OCI-LY1 (cell line): ENCODE data around the gene TGFBR2.

Experiments
- H2AFZ ChIP-seq: fragments of 200-600 bp; sonication (generic), shearing (Covaris generic); 2 replicates; pipeline ENCODE4 v1.6.0; 2014; ENCODE audit warnings: antibody characterized with exemption, mild to moderate bottlenecking, low read length
- H3F3A ChIP-seq: fragments of 200-600 bp; sonication (generic), shearing (Covaris generic); 2 replicates; pipeline ENCODE4 v1.6.0; 2014; ENCODE audit warnings: mild to moderate bottlenecking, antibody characterized with exemption, low read length, moderate library complexity; ENCODE audit not compliant: insufficient read depth
- H3K27ac ChIP-seq: fragments of 200-600 bp; sonication (generic); 2 replicates; pipeline ENCODE4 v1.5.1; 2014; ENCODE audit warnings: low read length, mixed run types, mild to moderate bottlenecking, low read depth; ENCODE audit not compliant: poor library complexity, severe bottlenecking
- H3K27me3 ChIP-seq: fragments of 200-600 bp; sonication (generic); 2 replicates; pipeline ENCODE4 v1.6.0; 2014; ENCODE audit warnings: antibody characterized with exemption, mild to moderate bottlenecking, low read length, moderate library complexity; ENCODE audit not compliant: insufficient read depth
- H3K36me3 ChIP-seq: fragments of 200-600 bp; sonication (generic); 2 replicates; pipeline ENCODE4 v1.6.1; 2014; ENCODE audit warnings: mild to moderate bottlenecking, antibody characterized with exemption, low read length, moderate library complexity, mixed read lengths; ENCODE audit not compliant: insufficient read depth
- H3K4me1 ChIP-seq: fragments of 200-600 bp; sonication (generic); 2 replicates; pipeline ENCODE4 v1.5.1; 2014; ENCODE audit warnings: mild to moderate bottlenecking, low read length, moderate library complexity; ENCODE audit not compliant: insufficient read depth, severe bottlenecking
- H3K4me2 ChIP-seq: fragments of 200-600 bp; sonication (generic), shearing (Covaris generic); 2 replicates; pipeline ENCODE4 v1.6.1; 2014; ENCODE audit warnings: low read length
- H3K4me3 ChIP-seq: fragments of 200-600 bp; sonication (generic); 2 replicates; pipeline ENCODE4 v1.5.1; 2014; ENCODE audit warnings: low read length, low read depth, mild to moderate bottlenecking, mixed read lengths; ENCODE audit not compliant: poor library complexity, severe bottlenecking
- H3K79me2 ChIP-seq: fragments of 200-600 bp; shearing (Covaris generic); 2 replicates; pipeline ENCODE4 v1.6.1; 2016; ENCODE audit warnings: mixed run types, low read length, mixed read lengths; ENCODE audit not compliant: insufficient read depth
- H3K9ac ChIP-seq: fragments of 200-600 bp; sonication (generic), shearing (Covaris generic); 2 replicates; pipeline ENCODE4 v1.6.1; 2014; ENCODE audit warnings: mild to moderate bottlenecking, low read length, mixed read lengths
- H3K9me2 ChIP-seq: fragments of 200-600 bp; sonication (generic), shearing (Covaris generic); 2 replicates; pipeline ENCODE4 v1.6.1; 2014; ENCODE audit warnings: low read depth, mild to moderate bottlenecking, low read length, mixed read lengths
- H3K9me3 ChIP-seq: fragments of 200-600 bp; shearing (Covaris generic); 2 replicates; pipeline ENCODE4 v1.6.1; 2014; ENCODE audit warnings: low read length, mixed read lengths
- H4K20me1 ChIP-seq: fragments of 200-600 bp; sonication (generic), shearing (Covaris generic); 2 replicates; pipeline ENCODE4 v1.6.0; 2016; ENCODE audit warnings: mild to moderate bottlenecking, low read length; ENCODE audit not compliant: insufficient read depth
- EZH2 ChIP-seq: fragments of 200-600 bp; sonication (generic), shearing (Covaris generic); IDR thresholded peaks from 2 replicates; pipeline ENCODE4 v1.8.0; 2017; ENCODE audit warnings: borderline replicate concordance, mixed run types, mild to moderate bottlenecking, antibody characterized with exemption, low read length, moderate library complexity, mixed read lengths
- TF ChIP-seq, protein P1 (sequence below): fragments of 200-600 bp; sonication (generic), shearing (Covaris generic); IDR thresholded peaks from 2 replicates; pipeline ENCODE4 v1.5.1; 2017; ENCODE audit warnings: mild to moderate bottlenecking, antibody characterized with exemption, low read length, moderate library complexity, mixed read lengths

The TGFBR2 gene

GRCh38 chr3:30737743-30738499 lies 131.5 kb downstream of the TGFBR2 start:
- no peak overlapping the region for H3K27ac ChIP-seq
- peaks cover 15% of the 10 kb centered on the region for H3K4me1 ChIP-seq
- H3K27me3 ChIP-seq = no peaks in the 10 kb centered on the region
- no peaks in the 10 kb centered on the region for H3K36me3 ChIP-seq
- H2AFZ ChIP-seq = no peak overlapping the region
- TF ChIP-seq, protein P1, sequence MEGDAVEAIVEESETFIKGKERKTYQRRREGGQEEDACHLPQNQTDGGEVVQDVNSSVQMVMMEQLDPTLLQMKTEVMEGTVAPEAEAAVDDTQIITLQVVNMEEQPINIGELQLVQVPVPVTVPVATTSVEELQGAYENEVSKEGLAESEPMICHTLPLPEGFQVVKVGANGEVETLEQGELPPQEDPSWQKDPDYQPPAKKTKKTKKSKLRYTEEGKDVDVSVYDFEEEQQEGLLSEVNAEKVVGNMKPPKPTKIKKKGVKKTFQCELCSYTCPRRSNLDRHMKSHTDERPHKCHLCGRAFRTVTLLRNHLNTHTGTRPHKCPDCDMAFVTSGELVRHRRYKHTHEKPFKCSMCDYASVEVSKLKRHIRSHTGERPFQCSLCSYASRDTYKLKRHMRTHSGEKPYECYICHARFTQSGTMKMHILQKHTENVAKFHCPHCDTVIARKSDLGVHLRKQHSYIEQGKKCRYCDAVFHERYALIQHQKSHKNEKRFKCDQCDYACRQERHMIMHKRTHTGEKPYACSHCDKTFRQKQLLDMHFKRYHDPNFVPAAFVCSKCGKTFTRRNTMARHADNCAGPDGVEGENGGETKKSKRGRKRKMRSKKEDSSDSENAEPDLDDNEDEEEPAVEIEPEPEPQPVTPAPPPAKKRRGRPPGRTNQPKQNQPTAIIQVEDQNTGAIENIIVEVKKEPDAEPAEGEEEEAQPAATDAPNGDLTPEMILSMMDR = no peak
- TF ChIP-seq EZH2 = no peak
- no peak overlapping the region for H3K4me3 ChIP-seq
- no peaks in the 10 kb centered on the region for H4K20me1 ChIP-seq
- no peaks in the 10 kb centered on the region for H3K9me3 ChIP-seq
- no peaks in the 10 kb centered on the region for H3K9me2 ChIP-seq
- no peaks in the 10 kb centered on the region for H3F3A ChIP-seq
- no peak overlapping the region for H3K9ac ChIP-seq
- H3K79me2 ChIP-seq = no peaks in the 10 kb centered on the region
- no peak overlapping the region for H3K4me2 ChIP-seq

GRCh38 chr3:30738605-30739004 lies 132.2 kb downstream of the TGFBR2 start:
- Histone ChIP-seq H3K9me2 (no peaks in the 10 kb centered on the region), H3K36me3 (no peaks in the 10 kb centered on the region), H2AFZ (no peak overlapping the region), H3K27me3 (no peaks in the 10 kb centered on the region), H4K20me1 (no peaks in the 10 kb centered on the region), H3K4me1 (peaks cover 11% of the 10 kb centered on the region), H3F3A (no peaks in the 10 kb centered on the region), H3K4me3 (no peak overlapping the region), H3K9ac (no peak overlapping the region), H3K79me2 (no peaks in the 10 kb centered on the region), H3K27ac (no peak overlapping the region), H3K9me3 (no peaks in the 10 kb centered on the region), H3K4me2 (no peak overlapping the region)
- TF ChIP-seq EZH2 = no peak
- TF ChIP-seq, protein P1 = no peak

GRCh38 chr3:30741889-30742288 lies 135.5 kb downstream of the TGFBR2 start:
- Histone ChIP-seq H4K20me1 (no peaks in the 10 kb centered on the region), H3K79me2 (no peaks in the 10 kb centered on the region), H2AFZ (no peak overlapping the region), H3K4me3 (no peak overlapping the region), H3K27me3 (no peaks in the 10 kb centered on the region), H3K27ac (no peak overlapping the region), H3K9me3 (no peaks in the 10 kb centered on the region), H3K4me2 (no peak overlapping the region), H3K4me1 (peaks cover 3% of the 10 kb centered on the region), H3K9ac (no peak overlapping the region), H3K9me2 (no peaks in the 10 kb centered on the region), H3F3A (no peaks in the 10 kb centered on the region), H3K36me3 (no peaks in the 10 kb centered on the region)
- TF ChIP-seq, protein P1 = no peak
- TF ChIP-seq EZH2 = no peak
